ENCODE measurements around the gene DENND1B.
"Not testable (repeated sequence)": the region's sequence is repeated elsewhere in the genome, so short reads cannot be mapped to it uniquely, and the experiment has no call there.

The DENND1B gene

GRCh38 chr1:197598935-197599334 is 176.3 kb downstream of the DENND1B start:
- in situ Hi-C loops (cut with HindIII; ENCODE audit: low pct_ligation_motif_present, low sequenced_read_pairs): no loop called here

GRCh38 chr1:197595304-197595904 is 179.9 kb downstream of the DENND1B start:
- Histone ChIP-seq H3K27me3 (replicated peaks) (no peaks in the 10 kb centered on the region), H3K36me3 (replicated peaks) (no peaks in the 10 kb centered on the region), H3K4me3 (ENCODE audit: low read depth, low read length) (no peak overlapping the region), H3K27ac (no peak overlapping the region)
- in situ Hi-C loops (cut with HindIII; ENCODE audit: low pct_ligation_motif_present, low sequenced_read_pairs): no loop called here
- DNase-seq: no peak
- no peak for TF ChIP-seq CTCF (IDR thresholded peaks at IDR 0.05; ENCODE audit: low read depth, low read length, missing control alignments)

More at GRCh38 chr1:197598935-197599334, 176.3 kb downstream of the DENND1B start:
- H3K36me3 ChIP-seq (replicated peaks): no peaks in the 10 kb centered on the region
- TF ChIP-seq CTCF (IDR thresholded peaks at IDR 0.05; ENCODE audit: low read depth, low read length, missing control alignments): no peak
- H3K27me3 ChIP-seq (replicated peaks): no peaks in the 10 kb centered on the region
- no peak overlapping the region for H3K4me3 ChIP-seq (ENCODE audit: low read depth, low read length)
- DNase-seq: no peak
- no peak overlapping the region for H3K27ac ChIP-seq

- Histone ChIP-seq H3K27ac (no peak overlapping the region), H3K27me3 (replicated peaks) (no peaks in the 10 kb centered on the region), H3K36me3 (replicated peaks) (no peaks in the 10 kb centered on the region), H3K4me3 (ENCODE audit: low read depth, low read length) (no peak overlapping the region)
- in situ Hi-C loops (cut with HindIII; ENCODE audit: low pct_ligation_motif_present, low sequenced_read_pairs): no loop called here
- no peak for DNase-seq
- no peak for TF ChIP-seq CTCF (IDR thresholded peaks at IDR 0.05; ENCODE audit: low read depth, low read length, missing control alignments)
Observed at GRCh38 chr1:197590687-197591086, 184.6 kb downstream of the DENND1B start.

- Histone ChIP-seq H3K27ac (no peak overlapping the region), H3K36me3 (replicated peaks) (no peaks in the 10 kb centered on the region), H3K4me3 (ENCODE audit: low read depth, low read length) (no peak overlapping the region), H3K27me3 (replicated peaks) (no peaks in the 10 kb centered on the region)
- no peak for TF ChIP-seq CTCF (IDR thresholded peaks at IDR 0.05; ENCODE audit: low read depth, low read length, missing control alignments)
- in situ Hi-C loops (cut with HindIII; ENCODE audit: low pct_ligation_motif_present, low sequenced_read_pairs): no loop called here
- no peak for DNase-seq
Observed at GRCh38 chr1:197585809-197586208, 189.5 kb downstream of the DENND1B start.

- no peak for DNase-seq
- H3K36me3 ChIP-seq (replicated peaks): no peaks in the 10 kb centered on the region
- no peak overlapping the region for H3K4me3 ChIP-seq (ENCODE audit: low read depth, low read length)
- in situ Hi-C loops (cut with HindIII; ENCODE audit: low pct_ligation_motif_present, low sequenced_read_pairs): no loop called here
- H3K27ac ChIP-seq: no peak overlapping the region
- H3K27me3 ChIP-seq (replicated peaks): no peaks in the 10 kb centered on the region
- no peak for TF ChIP-seq CTCF (IDR thresholded peaks at IDR 0.05; ENCODE audit: low read depth, low read length, missing control alignments)
Observed at GRCh38 chr1:197577580-197577979, 197.7 kb downstream of the DENND1B start.

- DNase-seq; in situ Hi-C loops (cut with HindIII; ENCODE audit: low pct_ligation_motif_present, low sequenced_read_pairs); H3K27ac ChIP-seq; H3K36me3 ChIP-seq (replicated peaks); H3K4me3 ChIP-seq (ENCODE audit: low read depth, low read length); H3K27me3 ChIP-seq (replicated peaks): not testable (repeated sequence)
Observed at GRCh38 chr1:197575531-197575930, 199.7 kb downstream of the DENND1B start.
